GM19043 (cell line): ENCODE measurements around the gene DDX10.

Experiments
- ATAC-seq: cut with Tn5 transposase; IDR thresholded peaks from one replicate; pipeline ENCODE4 v1.9.1; 2021; ENCODE audit warnings: low read depth; ENCODE audit not compliant: unreplicated experiment

The DDX10 gene

GRCh38 chr11:108963118-108963517 lies 298.2 kb downstream of the DDX10 start:
- no peak for ATAC-seq

DNA sequence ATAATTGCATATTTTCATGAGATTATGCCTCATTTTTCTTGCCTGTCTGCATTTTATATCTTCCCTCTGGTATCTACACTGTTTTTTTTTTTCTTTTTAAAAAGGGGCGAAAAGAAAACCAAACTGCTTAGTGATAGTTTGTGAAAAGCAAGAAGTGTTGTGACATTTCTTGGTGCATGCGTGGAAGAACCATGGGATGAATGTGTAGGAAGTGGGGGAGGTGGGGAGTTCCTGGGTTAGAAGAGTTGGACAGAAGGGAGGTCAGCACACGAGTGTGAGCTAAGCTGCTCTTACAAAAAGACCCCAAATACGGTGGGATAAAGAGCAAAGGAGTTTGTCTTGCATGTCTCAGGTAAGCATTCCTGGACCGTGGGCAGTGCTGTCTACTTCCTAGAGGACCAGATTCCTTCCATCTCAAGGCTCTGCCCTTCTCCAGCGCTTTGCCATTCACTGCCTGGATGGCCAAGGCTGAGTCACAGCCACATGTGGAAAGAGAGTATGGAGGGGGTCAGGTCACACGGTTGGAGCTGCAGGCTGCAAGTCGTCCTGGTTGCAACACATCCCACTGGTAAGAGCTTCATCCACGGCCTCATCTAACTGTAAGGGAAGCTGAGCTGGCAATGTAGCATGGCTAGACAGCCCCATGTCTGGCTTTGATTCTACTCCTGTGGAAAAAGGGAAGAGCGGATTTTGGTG lies 300.6 kb downstream of the DDX10 start:
- ATAC-seq: no peak

GRCh38 chr11:108966206-108966605 lies 301.3 kb downstream of the DDX10 start:
- ATAC-seq: no peak

DNA sequence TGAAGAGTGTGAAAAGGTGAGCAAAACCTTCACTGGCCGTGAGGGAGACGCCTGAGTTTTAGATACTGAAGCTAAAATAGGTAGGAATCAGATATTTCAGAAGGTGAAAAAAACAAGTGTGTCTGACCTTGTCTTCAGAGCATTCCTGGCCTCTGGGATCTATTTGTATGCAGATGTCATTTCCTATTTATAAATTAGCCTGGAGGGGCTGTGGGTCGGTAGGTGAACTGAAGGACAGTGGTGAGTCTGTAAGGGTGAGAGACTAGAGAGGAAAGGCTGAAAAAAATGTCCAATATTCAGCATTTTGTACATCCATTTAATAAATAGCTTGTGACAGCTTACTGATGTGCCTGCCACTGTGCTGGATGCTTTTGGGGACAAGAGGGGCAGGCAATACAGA lies 302.1 kb downstream of the DDX10 start:
- ATAC-seq: no peak

GRCh38 chr11:108967571-108967970 lies 302.7 kb downstream of the DDX10 start:
- ATAC-seq: no peak

DNA sequence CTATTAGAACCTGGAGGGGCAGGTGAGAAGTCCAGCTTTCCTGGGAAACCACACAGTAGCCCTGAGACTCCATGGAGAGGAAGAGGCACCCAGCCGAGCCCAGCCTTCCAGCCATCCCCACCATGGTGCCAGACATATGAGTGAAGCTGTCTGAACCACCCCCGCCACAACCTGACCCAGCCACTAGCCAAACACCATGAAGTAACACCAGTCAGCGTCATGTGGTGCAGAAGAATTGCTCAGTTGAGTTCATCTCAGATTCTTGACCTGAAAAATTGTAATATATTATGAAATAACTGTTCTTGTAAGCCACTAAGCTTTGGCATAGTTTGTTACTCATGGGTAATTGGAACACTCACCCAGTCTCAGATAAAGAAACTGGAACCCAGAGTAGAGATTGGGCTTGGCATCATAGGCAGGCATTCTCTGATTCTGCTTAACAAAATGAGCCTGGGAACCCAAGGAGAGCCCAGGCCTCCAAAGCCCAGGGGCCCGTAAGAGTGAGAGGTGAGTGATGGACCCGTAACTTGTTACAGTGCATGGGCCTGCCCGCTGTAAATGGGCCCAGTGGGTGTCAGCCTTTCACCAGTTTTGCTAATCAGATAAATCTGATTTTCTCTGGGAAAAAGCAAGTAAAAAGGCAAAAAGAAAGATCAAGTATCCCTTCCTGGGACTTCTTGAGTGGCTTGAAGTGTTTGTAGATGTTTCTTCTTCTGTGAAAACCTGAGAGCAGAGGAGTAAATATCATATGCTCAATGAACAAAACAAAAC lies 305.5 kb downstream of the DDX10 start:
- ATAC-seq: no peak

- no peak for ATAC-seq
Measured at GRCh38 chr11:108973402-108974162, 308.7 kb downstream of the DDX10 start.

DNA sequence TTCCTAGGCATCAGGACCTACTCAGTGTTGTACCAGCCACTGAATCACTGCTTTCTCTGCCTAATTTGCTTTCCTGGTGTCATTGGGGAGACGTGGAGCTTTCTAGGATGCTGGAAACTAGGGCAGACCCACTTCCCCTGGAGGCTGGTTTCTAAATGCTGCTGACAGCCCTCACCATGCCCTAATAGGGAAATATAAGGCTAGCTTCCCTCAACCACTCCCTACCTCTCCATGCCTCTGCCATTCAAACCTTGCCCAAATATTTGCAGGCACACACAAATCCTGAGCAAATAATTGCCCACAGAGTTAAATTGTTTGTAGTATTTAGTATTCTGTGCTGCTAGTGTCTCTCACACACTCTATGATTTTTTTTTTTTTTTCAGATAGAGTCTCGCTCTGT lies 310.2 kb downstream of the DDX10 start:
- no peak for ATAC-seq

- ATAC-seq: no peak
Measured at GRCh38 chr11:108975641-108976071, 310.8 kb downstream of the DDX10 start.

DNA sequence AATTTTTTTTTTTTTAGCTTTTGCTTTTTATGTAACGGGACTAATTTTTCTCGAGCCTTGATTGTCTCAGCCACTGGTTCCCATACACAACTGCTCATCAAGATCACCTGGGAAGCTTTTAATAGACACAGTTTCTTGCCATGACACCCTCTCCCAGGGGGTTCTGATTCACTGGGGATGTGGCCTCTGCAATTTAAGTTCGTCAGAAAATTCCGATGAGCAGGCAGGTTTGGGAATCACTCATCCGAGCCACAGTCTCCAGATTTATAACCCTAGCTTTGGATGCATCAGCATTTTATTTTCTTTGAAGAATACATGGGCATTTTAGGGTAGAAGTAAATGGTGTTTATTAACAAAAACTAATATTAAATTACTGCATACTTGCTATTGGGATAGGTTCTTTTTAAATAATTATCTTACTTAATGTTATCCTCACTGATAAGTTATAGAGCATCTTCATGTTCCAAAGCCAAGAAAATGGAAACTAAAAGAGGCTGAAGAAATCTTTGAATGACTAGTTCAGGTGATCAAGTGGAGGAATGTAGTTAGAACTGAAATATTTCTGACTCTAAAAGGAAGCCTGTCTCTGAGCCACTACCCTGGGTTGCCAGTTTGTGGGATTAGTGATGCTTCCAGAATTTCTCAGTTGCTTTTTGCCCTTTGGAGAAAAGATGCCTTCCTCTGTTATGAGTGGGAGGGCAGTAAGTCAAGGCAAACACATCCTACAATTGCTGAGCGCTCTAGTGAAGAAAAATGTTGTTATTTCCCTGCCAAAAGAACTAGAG lies 319.0 kb downstream of the DDX10 start:
- ATAC-seq: no peak

DNA sequence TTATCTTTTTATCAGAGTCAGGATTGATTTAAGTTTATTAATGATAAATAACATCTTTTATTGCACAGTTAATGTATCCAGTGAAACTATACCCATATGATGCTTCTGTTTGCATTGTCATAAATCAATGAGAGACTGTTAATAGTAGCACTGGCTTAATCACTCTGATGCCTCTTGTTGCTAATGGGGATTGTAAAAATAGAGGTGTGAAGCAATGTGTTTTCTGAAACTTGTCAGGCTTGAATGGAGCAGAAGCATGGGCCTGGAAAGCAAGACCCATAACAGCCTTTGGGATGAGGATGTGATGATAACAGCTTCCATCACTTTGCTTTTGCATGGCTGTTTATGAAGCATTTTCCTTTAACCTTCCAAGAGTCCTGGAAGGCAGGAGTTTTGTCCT lies 319.7 kb downstream of the DDX10 start:
- no peak for ATAC-seq

GRCh38 chr11:108985236-108985944 lies 320.5 kb downstream of the DDX10 start:
- no peak for ATAC-seq

DNA sequence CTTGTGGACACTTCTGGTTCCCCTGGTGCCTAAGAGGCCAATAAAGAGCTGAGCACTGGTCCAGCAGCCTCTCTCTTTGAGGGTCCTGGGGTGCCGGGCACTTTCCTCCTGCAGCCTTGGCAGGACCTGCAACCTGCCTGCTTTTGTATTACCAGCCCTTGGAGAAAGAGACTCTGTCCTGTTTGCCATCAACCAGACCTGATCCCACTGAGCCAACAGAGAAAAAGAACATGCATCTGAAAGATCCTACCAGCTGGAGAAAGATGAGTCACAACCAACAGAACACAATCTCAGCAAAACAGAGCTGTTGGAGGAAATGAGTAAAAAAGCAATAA lies 321.0 kb downstream of the DDX10 start:
- ATAC-seq: no peak
